ENCODE measurements around the gene C2orf15.

C2orf15 gene

GRCh38 chr2:99140056-99140859 is 1.2 kb upstream of the C2orf15 start:
- no peak for DNase-seq
- Histone ChIP-seq H3K4me2 (ENCODE audit: low read length) (peak overlapping the region; percentile 66), H3K4ac (ENCODE audit: low read depth, low read length) (no peak overlapping the region)

GRCh38 chr2:99140860-99141109 is 722 bp upstream of the C2orf15 start:
- H2BK15ac ChIP-seq (replicated peaks; ENCODE audit: low read depth), result no peak overlapping the region
- WGBS (ENCODE audit: extremely low coverage, insufficient coverage, low lambda C conversion rate), result no CpG with 5 or more reads among the region's 21 CpGs
- H3K4me3 ChIP-seq (ENCODE audit: low read length), result peak overlapping the region; percentile 70
- no peak overlapping the region for H2AK5ac ChIP-seq (ENCODE audit: low read length)
- peak overlapping the region; percentile 66 for H3K4me2 ChIP-seq (ENCODE audit: low read length)
- H3K56ac ChIP-seq (ENCODE audit: low read length), result peak overlapping the region; percentile 90
- no peak for DNase-seq
- H3K18ac ChIP-seq (ENCODE audit: low read length), result no peak overlapping the region
- no peak overlapping the region for H3K23ac ChIP-seq (ENCODE audit: low read length)
- H3K27me3 ChIP-seq (ENCODE audit: insufficient read depth, low read length, poor library complexity), result no peaks in the 10 kb centered on the region
- no peaks in the 10 kb centered on the region for H3K79me1 ChIP-seq (ENCODE audit: low read length)
- no peak overlapping the region for H2BK5ac ChIP-seq (ENCODE audit: low read length)
- H3K4ac ChIP-seq (ENCODE audit: low read depth, low read length), result no peak overlapping the region
- no peak overlapping the region for H2BK120ac ChIP-seq (ENCODE audit: low read depth, low read length)
- H3K9ac ChIP-seq (ENCODE audit: low read length), result peak overlapping the region; percentile 78
- no peaks in the 10 kb centered on the region for H3K79me2 ChIP-seq (ENCODE audit: control insufficient read depth, insufficient read depth, low read length)
- H3K4me1 ChIP-seq (ENCODE audit: control insufficient read depth, low read depth, low read length), result no peaks in the 10 kb centered on the region
- H3K36me3 ChIP-seq (ENCODE audit: control insufficient read depth, insufficient read depth, low read length), result no peaks in the 10 kb centered on the region
- no peak overlapping the region for H4K5ac ChIP-seq (ENCODE audit: low read length)
- no peak overlapping the region for H4K8ac ChIP-seq (ENCODE audit: low read depth, low read length)
- H3K27ac ChIP-seq (ENCODE audit: low read depth, low read length), result peak overlapping the region; percentile 45

More at GRCh38 chr2:99140056-99140859, 1.2 kb upstream of the C2orf15 start:
- Histone ChIP-seq H3K23ac (ENCODE audit: low read length) (no peak overlapping the region), H4K8ac (ENCODE audit: low read depth, low read length) (no peak overlapping the region), H3K56ac (ENCODE audit: low read length) (peak overlapping the region; percentile 90), H3K4me1 (ENCODE audit: control insufficient read depth, low read depth, low read length) (no peaks in the 10 kb centered on the region), H3K79me2 (ENCODE audit: control insufficient read depth, insufficient read depth, low read length) (no peaks in the 10 kb centered on the region), H3K79me1 (ENCODE audit: low read length) (no peaks in the 10 kb centered on the region), H3K4me3 (ENCODE audit: low read length) (peak overlapping the region; percentile 70), H2BK5ac (ENCODE audit: low read length) (no peak overlapping the region), H4K5ac (ENCODE audit: low read length) (no peak overlapping the region), H3K36me3 (ENCODE audit: control insufficient read depth, insufficient read depth, low read length) (no peaks in the 10 kb centered on the region), H2AK5ac (ENCODE audit: low read length) (no peak overlapping the region), H3K27me3 (ENCODE audit: insufficient read depth, low read length, poor library complexity) (no peaks in the 10 kb centered on the region), H2BK120ac (ENCODE audit: low read depth, low read length) (no peak overlapping the region), H2BK15ac (replicated peaks; ENCODE audit: low read depth) (no peak overlapping the region), H3K27ac (ENCODE audit: low read depth, low read length) (no peak overlapping the region), H3K9ac (ENCODE audit: low read length) (peak overlapping the region; percentile 78), H3K18ac (ENCODE audit: low read length) (no peak overlapping the region)
- no CpG with 5 or more reads among the region's 17 CpGs for WGBS (ENCODE audit: extremely low coverage, insufficient coverage, low lambda C conversion rate)

- Histone ChIP-seq H4K5ac (ENCODE audit: low read length) (no peak overlapping the region), H4K8ac (ENCODE audit: low read depth, low read length) (no peak overlapping the region), H3K56ac (ENCODE audit: low read length) (no peak overlapping the region), H3K36me3 (ENCODE audit: control insufficient read depth, insufficient read depth, low read length) (no peaks in the 10 kb centered on the region), H3K79me1 (ENCODE audit: low read length) (no peaks in the 10 kb centered on the region), H3K18ac (ENCODE audit: low read length) (no peak overlapping the region), H3K27me3 (ENCODE audit: insufficient read depth, low read length, poor library complexity) (no peaks in the 10 kb centered on the region), H3K23ac (ENCODE audit: low read length) (no peak overlapping the region), H3K4me2 (ENCODE audit: low read length) (no peak overlapping the region), H2BK15ac (replicated peaks; ENCODE audit: low read depth) (no peak overlapping the region), H2BK120ac (ENCODE audit: low read depth, low read length) (no peak overlapping the region), H3K9ac (ENCODE audit: low read length) (no peak overlapping the region), H2BK5ac (ENCODE audit: low read length) (no peak overlapping the region), H2AK5ac (ENCODE audit: low read length) (no peak overlapping the region), H3K4me3 (ENCODE audit: low read length) (no peak overlapping the region), H3K27ac (ENCODE audit: low read depth, low read length) (no peak overlapping the region), H3K4me1 (ENCODE audit: control insufficient read depth, low read depth, low read length) (peaks cover 2% of the 10 kb centered on the region), H3K4ac (ENCODE audit: low read depth, low read length) (no peak overlapping the region), H3K79me2 (ENCODE audit: control insufficient read depth, insufficient read depth, low read length) (no peaks in the 10 kb centered on the region)
- DNase-seq, result no peak
- no CpG with 5 or more reads among the region's 1 CpG for WGBS (ENCODE audit: extremely low coverage, insufficient coverage, low lambda C conversion rate)
Observed at GRCh38 chr2:99150706-99151105, 9.2 kb downstream of the C2orf15 start.

GRCh38 chr2:99152199-99152895 is 10.8 kb downstream of the C2orf15 start:
- no peaks in the 10 kb centered on the region for H3K79me2 ChIP-seq (ENCODE audit: control insufficient read depth, insufficient read depth, low read length)
- H4K8ac ChIP-seq (ENCODE audit: low read depth, low read length), result no peak overlapping the region
- H3K27ac ChIP-seq (ENCODE audit: low read depth, low read length), result no peak overlapping the region
- no peak overlapping the region for H2BK5ac ChIP-seq (ENCODE audit: low read length)
- no peaks in the 10 kb centered on the region for H3K27me3 ChIP-seq (ENCODE audit: insufficient read depth, low read length, poor library complexity)
- no peak overlapping the region for H2BK15ac ChIP-seq (replicated peaks; ENCODE audit: low read depth)
- WGBS (ENCODE audit: extremely low coverage, insufficient coverage, low lambda C conversion rate), result no CpG with 5 or more reads among the region's 7 CpGs
- H3K18ac ChIP-seq (ENCODE audit: low read length), result no peak overlapping the region
- no peak overlapping the region for H3K4ac ChIP-seq (ENCODE audit: low read depth, low read length)
- no peak overlapping the region for H4K5ac ChIP-seq (ENCODE audit: low read length)
- DNase-seq, result no peak
- no peaks in the 10 kb centered on the region for H3K36me3 ChIP-seq (ENCODE audit: control insufficient read depth, insufficient read depth, low read length)
- no peak overlapping the region for H3K9ac ChIP-seq (ENCODE audit: low read length)
- peaks cover 5% of the 10 kb centered on the region for H3K4me1 ChIP-seq (ENCODE audit: control insufficient read depth, low read depth, low read length)
- no peak overlapping the region for H3K4me2 ChIP-seq (ENCODE audit: low read length)
- no peak overlapping the region for H3K56ac ChIP-seq (ENCODE audit: low read length)
- no peak overlapping the region for H2AK5ac ChIP-seq (ENCODE audit: low read length)
- no peak overlapping the region for H2BK120ac ChIP-seq (ENCODE audit: low read depth, low read length)
- peaks cover 3% of the 10 kb centered on the region for H3K79me1 ChIP-seq (ENCODE audit: low read length)
- H3K23ac ChIP-seq (ENCODE audit: low read length), result no peak overlapping the region
- H3K4me3 ChIP-seq (ENCODE audit: low read length), result no peak overlapping the region

GRCh38 chr2:99153921-99154604 is 12.6 kb downstream of the C2orf15 start:
- Histone ChIP-seq H3K4ac (ENCODE audit: low read depth, low read length) (no peak overlapping the region), H2BK5ac (ENCODE audit: low read length) (no peak overlapping the region), H3K27me3 (ENCODE audit: insufficient read depth, low read length, poor library complexity) (no peaks in the 10 kb centered on the region), H3K4me2 (ENCODE audit: low read length) (peak overlapping the region; percentile 63), H3K79me1 (ENCODE audit: low read length) (peaks cover 3% of the 10 kb centered on the region), H3K4me1 (ENCODE audit: control insufficient read depth, low read depth, low read length) (peaks cover 5% of the 10 kb centered on the region), H2BK120ac (ENCODE audit: low read depth, low read length) (no peak overlapping the region), H4K5ac (ENCODE audit: low read length) (no peak overlapping the region), H3K36me3 (ENCODE audit: control insufficient read depth, insufficient read depth, low read length) (no peaks in the 10 kb centered on the region), H3K79me2 (ENCODE audit: control insufficient read depth, insufficient read depth, low read length) (no peaks in the 10 kb centered on the region), H2BK15ac (replicated peaks; ENCODE audit: low read depth) (no peak overlapping the region), H3K4me3 (ENCODE audit: low read length) (peak overlapping the region; percentile 59), H3K9ac (ENCODE audit: low read length) (peak overlapping the region; percentile 77), H3K27ac (ENCODE audit: low read depth, low read length) (no peak overlapping the region), H3K23ac (ENCODE audit: low read length) (no peak overlapping the region), H2AK5ac (ENCODE audit: low read length) (no peak overlapping the region), H3K56ac (ENCODE audit: low read length) (peak overlapping the region; percentile 85), H3K18ac (ENCODE audit: low read length) (no peak overlapping the region), H4K8ac (ENCODE audit: low read depth, low read length) (no peak overlapping the region)
- WGBS (ENCODE audit: extremely low coverage, insufficient coverage, low lambda C conversion rate), result no CpG with 5 or more reads among the region's 12 CpGs
- no peak for DNase-seq
